GM19023 (cell line): Measurements from ENCODE around the gene OR52N1.

ENCODE experiments used
- ATAC-seq: cut with Tn5 transposase; IDR thresholded peaks from one replicate; pipeline ENCODE4 v1.9.1; 2021; ENCODE audit warnings: mild to moderate bottlenecking, moderate library complexity; ENCODE audit not compliant: unreplicated experiment

Gene OR52N1

DNA sequence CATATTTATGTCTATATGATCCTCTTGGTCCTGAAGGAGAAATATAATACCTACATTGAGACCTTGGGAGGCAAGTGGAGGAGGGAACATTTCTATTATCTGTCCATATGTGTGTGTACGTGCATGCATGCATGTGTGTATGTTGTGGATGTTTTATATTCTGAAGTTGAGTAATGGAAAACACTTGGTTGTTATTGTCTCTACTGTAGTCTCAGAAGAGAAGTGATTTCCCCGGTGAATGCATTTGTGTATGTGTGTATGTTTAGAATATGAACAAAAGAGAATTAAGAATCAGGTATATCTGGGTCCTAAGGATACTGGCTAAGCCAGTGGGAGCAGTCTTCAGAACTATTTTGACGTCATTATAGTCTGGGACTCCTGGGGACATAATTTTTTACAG, at the start of gene OR52N1:
OR52N1 (minus strand) TSS at position 101 of the 400 bp plus-strand sequence. CDS start 2,449 bp downstream, outside the sequence.
- ATAC-seq = no peak

- ATAC-seq = no peak
These were observed 46.6 kb upstream of the OR52N1 start for GRCh38 chr11:5837695-5838094.

- ATAC-seq = no peak
These were observed 42.4 kb upstream of the OR52N1 start for GRCh38 chr11:5833446-5833845.

DNA sequence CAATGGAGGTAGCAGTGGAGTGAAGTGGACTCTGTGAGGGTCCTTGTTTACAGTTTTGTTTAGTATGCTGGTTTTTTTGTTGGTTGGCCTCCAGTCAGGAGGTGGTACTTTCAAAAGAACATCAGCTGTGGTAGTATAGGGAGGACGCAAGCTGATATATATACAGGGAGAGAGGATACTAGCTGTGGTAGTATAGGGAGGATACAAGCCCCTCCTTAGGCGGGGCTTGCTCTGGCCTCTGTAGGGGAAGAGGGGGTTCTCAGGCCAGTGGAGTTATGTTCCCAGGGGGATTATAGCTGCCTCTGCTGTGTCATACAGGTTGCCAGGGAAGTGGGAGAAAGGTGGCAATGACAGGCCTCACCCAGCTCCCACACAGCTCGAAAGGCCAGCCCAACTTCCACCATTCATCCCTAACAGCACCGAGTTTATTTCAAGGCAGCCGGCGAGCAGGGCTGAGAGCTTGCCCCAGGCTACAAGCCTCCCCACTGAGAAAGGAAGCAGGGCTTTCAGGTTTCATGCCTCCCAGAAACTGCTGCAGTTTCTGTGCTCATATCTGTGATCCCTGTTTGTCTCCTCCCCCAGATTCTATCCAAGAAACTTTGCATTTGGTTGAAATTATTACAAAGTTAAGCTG, 40.2 kb upstream of the OR52N1 start:
- no peak for ATAC-seq

GRCh38 chr11:5818245-5818886, 27.3 kb upstream of the OR52N1 start:
- ATAC-seq = no peak

GRCh38 chr11:5815534-5815933, 24.5 kb upstream of the OR52N1 start:
- ATAC-seq = no peak

DNA sequence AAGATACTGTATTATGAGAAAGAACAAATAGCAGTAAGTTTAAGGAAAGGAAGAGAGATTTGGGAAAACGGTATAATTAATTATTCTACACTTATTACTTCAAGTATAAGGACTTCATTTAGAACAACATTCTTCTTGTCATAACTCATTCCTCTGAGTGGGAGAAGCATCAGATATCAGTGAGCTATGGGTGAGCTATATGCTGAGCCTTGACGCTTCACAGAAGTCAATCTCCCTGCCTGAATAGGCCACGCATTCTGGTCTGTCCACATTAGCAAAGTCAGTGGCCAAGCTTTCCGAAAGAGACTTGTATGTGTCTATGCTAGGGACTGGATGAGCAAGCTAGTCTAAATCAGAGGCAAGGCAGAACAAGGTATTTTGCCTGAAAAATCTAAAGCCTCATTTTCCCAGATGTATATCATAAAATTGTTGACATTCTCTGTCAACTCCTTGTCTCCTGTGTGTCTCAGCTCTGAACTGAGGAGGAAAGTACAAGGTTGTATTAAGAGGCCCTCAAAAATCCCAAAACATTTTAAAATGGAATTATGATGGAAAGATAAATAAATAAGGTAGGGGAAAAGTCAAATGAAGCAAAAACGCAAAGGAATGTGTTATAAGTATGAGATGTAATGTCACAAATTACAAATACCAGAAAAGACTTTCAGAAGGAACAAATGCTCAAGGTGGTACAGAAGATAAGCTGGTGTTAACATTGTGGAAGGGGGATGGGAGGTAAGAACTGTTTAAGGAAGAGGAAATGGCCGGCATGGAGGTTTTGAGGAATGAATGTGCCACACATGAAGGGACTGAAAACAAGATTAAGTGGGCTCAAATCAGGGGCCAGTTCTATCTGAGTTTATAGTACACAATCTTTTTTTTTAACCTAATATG, 19.1 kb upstream of the OR52N1 start:
- ATAC-seq = no peak

- ATAC-seq = peak; percentile 12
These were observed 18.1 kb upstream of the OR52N1 start for GRCh38 chr11:5809122-5809519.

GRCh38 chr11:5808500-5809121, 17.5 kb upstream of the OR52N1 start, which contains the start of gene OR52N2:
Gene OR52N2 (plus strand): TSS chr11:5808924. CDS start chr11:5820336, 11,412 bp downstream.
- peak; percentile 97 for ATAC-seq

DNA sequence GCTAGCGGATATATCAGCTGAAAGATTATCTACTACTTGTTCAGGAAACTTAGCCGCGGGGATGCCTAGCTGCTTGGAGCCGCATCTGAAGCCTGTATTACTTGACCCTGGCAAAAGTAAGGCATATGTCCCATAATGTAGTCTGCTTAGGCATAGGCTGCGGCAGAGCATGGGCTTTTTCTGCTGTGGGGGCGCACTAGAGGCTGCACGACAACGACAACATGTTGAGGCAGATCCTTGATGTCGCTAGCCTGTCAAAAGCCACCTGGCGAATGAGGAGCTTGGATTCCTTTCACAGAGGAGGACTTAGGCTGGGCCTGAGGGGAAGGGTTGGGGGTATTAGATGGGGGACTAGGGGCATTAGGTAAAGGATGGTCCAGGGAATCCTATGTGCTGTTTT, 16.5 kb upstream of the OR52N1 start:
- ATAC-seq = no peak

DNA sequence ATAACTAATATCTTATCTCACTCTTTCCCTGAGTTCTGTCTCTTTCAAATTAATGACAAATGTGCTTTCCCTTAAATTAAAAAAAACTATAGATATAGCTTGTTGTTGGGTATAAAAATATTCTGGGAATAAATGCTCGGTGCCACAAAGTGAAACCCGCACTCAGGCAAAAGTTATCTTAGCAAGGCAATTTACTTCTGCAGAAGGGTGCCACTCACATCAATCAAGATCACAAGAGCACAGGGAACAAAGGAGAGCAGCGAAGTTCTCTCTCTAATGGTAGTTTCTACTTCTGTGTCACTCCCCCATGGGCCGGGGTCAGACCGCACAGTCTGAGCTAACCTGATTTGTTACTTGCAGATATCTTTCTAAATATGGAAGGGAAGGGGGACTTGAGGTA, 12.9 kb upstream of the OR52N1 start:
- ATAC-seq = no peak

DNA sequence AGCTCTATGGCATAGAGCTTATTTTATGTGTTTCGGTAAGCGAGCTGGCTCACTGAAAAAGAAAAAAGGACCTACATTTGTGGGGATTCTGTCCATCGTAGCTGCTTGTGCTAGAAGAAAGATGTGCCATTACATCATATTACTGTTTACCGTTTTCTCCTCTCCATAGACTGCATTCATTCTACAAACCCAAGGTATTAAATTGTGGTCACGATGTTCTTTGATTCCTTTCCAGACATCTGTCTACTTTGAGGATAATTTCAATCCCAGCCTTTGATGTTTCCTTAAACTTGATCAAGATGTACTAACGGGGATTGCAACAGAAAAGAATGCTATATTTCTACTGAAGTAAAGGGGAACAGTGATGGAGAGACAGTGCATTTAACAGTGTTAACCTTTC, 5.5 kb upstream of the OR52N1 start:
- ATAC-seq = no peak

GRCh38 chr11:5783255-5783654, 7.8 kb downstream of the OR52N1 start, which contains the start of gene OR52N5:
Gene OR52N5 (minus strand): TSS chr11:5783355. CDS start chr11:5778634, 4,721 bp downstream.
- ATAC-seq = no peak

DNA sequence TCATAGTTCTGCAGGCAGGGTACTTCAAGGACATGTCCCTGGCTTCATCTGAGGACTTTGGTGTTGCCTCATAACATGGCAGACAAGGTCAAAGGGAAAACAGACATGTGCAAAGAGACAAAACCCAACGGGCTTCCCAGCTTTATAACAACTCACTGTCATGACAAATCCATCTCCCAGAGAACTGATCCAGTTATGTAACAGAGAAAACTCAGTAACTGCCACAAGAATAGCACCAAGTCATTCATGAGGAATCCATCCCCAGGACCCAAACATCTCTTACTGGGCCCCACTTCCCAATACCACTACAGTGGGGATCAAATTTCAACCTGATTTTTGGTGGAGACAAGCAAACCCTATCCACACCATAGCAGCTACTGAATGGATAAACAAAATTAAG, 24.0 kb downstream of the OR52N1 start:
- ATAC-seq = no peak

GRCh38 chr11:5753943-5754342, 37.1 kb downstream of the OR52N1 start, which contains the start of gene OR52N4:
Gene OR52N4 (plus strand): TSS chr11:5754243. CDS start chr11:5754741, 498 bp downstream.
- ATAC-seq = no peak

GRCh38 chr11:5749836-5750235, 41.2 kb downstream of the OR52N1 start:
- ATAC-seq = no peak

- ATAC-seq = no peak
These were observed 44.5 kb downstream of the OR52N1 start for GRCh38 chr11:5746614-5747013.

DNA sequence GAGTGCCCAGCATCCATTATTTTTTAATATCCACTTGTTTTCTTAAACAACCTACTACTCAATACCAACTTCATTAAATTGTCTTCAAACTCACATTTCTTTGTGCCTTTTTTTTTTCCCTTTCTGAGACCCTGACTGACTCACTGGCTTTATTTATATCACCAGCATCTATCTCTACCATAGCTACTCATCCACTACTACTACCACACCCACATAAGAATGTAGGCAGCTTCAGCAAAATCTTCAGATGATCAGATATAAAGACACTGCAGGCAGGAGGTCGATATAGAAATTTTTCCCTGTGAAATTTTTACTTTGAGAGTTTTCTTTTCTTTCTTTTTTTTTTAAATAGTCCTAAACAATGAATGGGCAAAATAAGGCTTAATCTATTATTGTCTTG, 52.6 kb downstream of the OR52N1 start:
- no peak for ATAC-seq

GRCh38 chr11:5737670-5738392, 53.2 kb downstream of the OR52N1 start:
- ATAC-seq = no peak

DNA sequence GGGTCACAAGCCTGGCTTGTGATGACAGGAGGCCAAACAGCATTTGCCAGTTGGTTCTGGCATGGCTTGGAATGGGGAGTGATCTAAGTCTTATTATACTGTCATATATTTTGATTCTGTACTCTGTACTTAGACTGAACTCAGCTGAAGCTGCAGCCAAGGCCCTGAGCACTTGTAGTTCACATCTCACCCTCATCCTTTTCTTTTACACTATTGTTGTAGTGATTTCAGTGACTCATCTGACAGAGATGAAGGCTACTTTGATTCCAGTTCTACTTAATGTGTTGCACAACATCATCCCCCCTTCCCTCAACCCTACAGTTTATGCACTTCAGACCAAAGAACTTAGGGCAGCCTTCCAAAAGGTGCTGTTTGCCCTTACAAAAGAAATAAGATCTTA, 54.0 kb downstream of the OR52N1 start:
- ATAC-seq = no peak
